ENCODE data around the gene KIFC3.
"Not testable (repeated sequence)": the region's sequence is repeated elsewhere in the genome, so short reads cannot be mapped to it uniquely, and the experiment has no call there.

Gene KIFC3

DNA sequence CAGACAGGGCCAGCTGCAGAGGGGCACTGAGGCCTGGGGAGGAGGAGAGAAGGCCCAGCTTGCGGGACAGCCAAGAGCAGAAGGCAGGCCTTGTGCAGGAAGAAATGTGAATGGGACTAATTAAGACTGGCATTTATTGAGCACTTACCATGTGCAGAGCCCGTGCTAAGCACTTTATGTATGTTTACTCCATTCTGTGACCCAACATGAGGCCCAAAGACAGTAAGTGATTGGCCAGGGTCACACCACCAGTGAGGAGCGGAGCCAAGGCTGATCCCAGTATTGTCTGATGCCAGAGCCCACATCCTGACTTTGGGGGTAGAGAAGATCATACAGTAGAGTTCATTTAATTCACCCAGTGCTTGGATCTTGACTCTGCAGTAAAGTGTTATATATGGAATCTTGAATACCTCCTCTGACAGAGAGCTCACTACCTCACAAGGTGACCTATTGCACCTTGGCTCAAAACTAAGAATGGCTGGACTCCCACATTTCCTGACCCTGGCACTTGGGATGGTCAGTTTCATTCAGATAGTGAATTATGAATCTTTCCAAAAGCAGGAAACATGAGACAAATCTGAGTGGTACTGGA lies 53.1 kb downstream of the KIFC3 start:
- TF ChIP-seq, protein P1, sequence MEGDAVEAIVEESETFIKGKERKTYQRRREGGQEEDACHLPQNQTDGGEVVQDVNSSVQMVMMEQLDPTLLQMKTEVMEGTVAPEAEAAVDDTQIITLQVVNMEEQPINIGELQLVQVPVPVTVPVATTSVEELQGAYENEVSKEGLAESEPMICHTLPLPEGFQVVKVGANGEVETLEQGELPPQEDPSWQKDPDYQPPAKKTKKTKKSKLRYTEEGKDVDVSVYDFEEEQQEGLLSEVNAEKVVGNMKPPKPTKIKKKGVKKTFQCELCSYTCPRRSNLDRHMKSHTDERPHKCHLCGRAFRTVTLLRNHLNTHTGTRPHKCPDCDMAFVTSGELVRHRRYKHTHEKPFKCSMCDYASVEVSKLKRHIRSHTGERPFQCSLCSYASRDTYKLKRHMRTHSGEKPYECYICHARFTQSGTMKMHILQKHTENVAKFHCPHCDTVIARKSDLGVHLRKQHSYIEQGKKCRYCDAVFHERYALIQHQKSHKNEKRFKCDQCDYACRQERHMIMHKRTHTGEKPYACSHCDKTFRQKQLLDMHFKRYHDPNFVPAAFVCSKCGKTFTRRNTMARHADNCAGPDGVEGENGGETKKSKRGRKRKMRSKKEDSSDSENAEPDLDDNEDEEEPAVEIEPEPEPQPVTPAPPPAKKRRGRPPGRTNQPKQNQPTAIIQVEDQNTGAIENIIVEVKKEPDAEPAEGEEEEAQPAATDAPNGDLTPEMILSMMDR (conservative IDR thresholded peaks at IDR 0.05), result no peak
- no peak for TF ChIP-seq ZFX (IDR thresholded peaks at IDR 0.05)
- no peak overlapping the region for H3K27ac ChIP-seq

DNA sequence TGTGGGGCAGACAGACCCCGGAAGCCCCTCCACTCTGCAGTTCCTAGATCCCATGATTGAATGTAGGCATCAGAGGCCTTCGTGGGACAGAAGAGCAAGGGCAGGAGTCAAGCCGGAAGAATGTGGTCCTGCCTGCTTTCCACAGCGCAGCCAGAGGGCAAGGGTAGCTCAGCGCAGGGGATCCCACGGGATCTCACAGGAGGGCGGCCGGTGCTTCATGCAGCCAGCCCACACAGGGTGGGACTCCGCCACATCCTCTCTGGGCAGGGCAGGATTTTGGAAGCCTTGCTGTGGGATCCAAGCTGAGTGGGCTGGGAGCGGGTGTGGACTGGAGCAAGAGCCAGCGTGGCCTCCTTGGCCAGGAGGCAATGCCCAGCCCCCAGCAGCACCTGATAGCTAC lies 53.7 kb downstream of the KIFC3 start:
- TF ChIP-seq, protein P1 (conservative IDR thresholded peaks at IDR 0.05), result no peak
- TF ChIP-seq ZFX (IDR thresholded peaks at IDR 0.05), result no peak
- H3K27ac ChIP-seq, result no peak overlapping the region

GRCh38 chr16:57747996-57748395 lies 54.3 kb downstream of the KIFC3 start:
- TF ChIP-seq, protein P1 (conservative IDR thresholded peaks at IDR 0.05), result no peak
- no peak for TF ChIP-seq ZFX (IDR thresholded peaks at IDR 0.05)
- H3K27ac ChIP-seq, result no peak overlapping the region

DNA sequence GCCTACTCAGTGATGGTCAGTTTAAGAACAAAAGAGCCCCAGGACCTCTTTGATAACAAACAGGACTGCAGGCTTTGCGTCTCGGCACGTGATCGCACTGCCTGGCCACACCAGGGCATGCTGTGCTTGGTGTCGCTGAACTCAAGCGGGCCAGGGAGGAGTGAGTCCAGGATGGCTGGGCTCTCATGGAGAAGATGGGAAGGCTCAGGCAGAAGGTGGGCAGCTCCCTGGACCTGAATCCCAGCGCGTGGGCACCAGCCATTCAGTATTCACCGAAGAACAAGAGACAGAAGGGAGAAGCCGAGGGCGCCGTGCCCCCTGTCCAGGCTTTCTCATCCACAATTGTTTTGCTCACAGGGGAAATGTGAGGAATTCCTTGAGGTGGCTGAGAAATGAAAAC lies 54.8 kb downstream of the KIFC3 start:
- TF ChIP-seq ZFX (IDR thresholded peaks at IDR 0.05), result no peak
- TF ChIP-seq, protein P1 (conservative IDR thresholded peaks at IDR 0.05), result no peak
- H3K27ac ChIP-seq, result no peak overlapping the region

DNA sequence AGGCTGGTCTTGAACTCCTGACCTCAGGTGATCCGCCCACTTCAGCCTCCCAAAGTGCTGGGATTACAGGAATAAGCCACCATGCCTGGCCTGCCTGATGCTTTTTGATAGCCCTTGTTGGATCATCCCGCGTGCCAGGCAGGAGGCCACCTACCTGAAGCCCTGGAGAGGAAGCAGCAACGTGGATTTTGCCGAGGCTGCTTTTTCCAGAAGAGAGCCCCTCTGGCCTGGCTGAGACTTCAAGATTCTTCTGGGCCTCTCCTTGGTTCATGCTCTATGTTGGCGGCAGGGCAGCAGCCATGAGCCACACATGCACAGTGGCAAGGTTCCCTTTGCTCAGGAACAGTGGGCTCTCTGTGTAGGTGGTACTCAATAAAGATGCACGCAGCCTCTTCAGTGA lies 55.2 kb downstream of the KIFC3 start:
- no peak overlapping the region for H3K27ac ChIP-seq
- TF ChIP-seq, protein P1 (conservative IDR thresholded peaks at IDR 0.05), result no peak
- TF ChIP-seq ZFX (IDR thresholded peaks at IDR 0.05), result no peak

GRCh38 chr16:57746316-57746715 lies 56.0 kb downstream of the KIFC3 start:
- not testable (repeated sequence) for H3K27ac ChIP-seq

DNA sequence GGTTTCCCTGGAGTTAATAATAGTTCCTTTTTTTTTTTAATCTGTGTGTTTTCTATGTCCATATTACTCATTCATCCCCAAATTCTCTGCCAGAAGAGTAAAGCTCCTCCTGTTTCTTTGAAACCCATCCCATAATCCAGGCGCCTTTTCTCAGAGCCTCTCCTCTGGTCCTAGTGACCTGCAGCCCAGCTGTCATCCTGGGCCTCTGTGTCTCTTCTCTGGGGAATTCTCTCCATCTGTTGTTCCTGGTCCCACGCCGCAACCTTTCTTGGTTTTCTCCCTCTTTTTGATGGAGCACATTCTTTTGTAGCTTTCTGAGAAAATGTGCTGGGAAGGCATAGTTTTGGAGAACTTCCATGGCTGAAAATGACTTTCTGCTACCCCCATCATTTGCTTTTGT lies 56.5 kb downstream of the KIFC3 start:
- H3K27ac ChIP-seq, result no peak overlapping the region
- TF ChIP-seq ZFX (IDR thresholded peaks at IDR 0.05), result no peak
- TF ChIP-seq, protein P1 (conservative IDR thresholded peaks at IDR 0.05), result no peak

DNA sequence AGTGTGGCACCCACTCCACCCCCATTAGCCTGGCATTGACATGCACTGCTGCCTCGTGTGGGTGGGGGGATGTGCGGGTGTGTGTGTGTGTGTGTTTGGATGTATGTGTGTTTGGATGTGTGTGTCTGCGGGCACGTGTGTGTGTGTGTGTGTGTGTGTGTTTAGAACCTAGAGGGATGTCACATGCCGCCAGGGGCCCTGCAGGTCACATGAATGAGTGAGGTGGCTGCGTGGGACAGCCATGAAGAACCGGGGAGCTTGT lies 57.7 kb downstream of the KIFC3 start:
- H3K27ac ChIP-seq, result no peak overlapping the region
- no peak for TF ChIP-seq ZFX (IDR thresholded peaks at IDR 0.05)
- TF ChIP-seq, protein P1 (conservative IDR thresholded peaks at IDR 0.05), result no peak

All from C4-2B (cell line).